PC-9 (cell line): ENCODE data around the gene SNX9.
"Not testable (repeated sequence)": the region's sequence is repeated elsewhere in the genome, so short reads cannot be mapped to it uniquely, and the experiment has no call there.

Experiments
- CTCF ChIP-seq: fragments of 200-600 bp; sonication (generic); conservative IDR thresholded peaks from 2 replicates; pipeline ENCODE4 v1.6.1; 2017; ENCODE audit warnings: mixed run types, antibody characterized with exemption, mild to moderate bottlenecking, moderate library complexity
- EZH2 ChIP-seq: fragments of 200-600 bp; sonication (generic); IDR thresholded peaks from 2 replicates; pipeline ENCODE4 v1.8.0; 2017; ENCODE audit warnings: antibody characterized with exemption, low read depth

- TF ChIP-seq CTCF, EZH2: not testable (repeated sequence)
Observed at GRCh38 chr6:157858664-157859063, 35.6 kb downstream of the SNX9 start.
